Panc1 (cell line): ENCODE measurements around the gene DLG5.

Source experiments
- POLR2AphosphoS5 ChIP-seq: IDR thresholded peaks from 2 replicates; pipeline ENCODE4 v1.6.1; 2012; ENCODE audit warnings: mild to moderate bottlenecking, low read depth, low read length, moderate library complexity
- TF ChIP-seq, protein P1 (sequence below): fragments of 450-650 bp; IDR thresholded peaks from 2 replicates; pipeline ENCODE4 v1.5.1; 2017; ENCODE audit warnings: mild to moderate bottlenecking

DNA sequence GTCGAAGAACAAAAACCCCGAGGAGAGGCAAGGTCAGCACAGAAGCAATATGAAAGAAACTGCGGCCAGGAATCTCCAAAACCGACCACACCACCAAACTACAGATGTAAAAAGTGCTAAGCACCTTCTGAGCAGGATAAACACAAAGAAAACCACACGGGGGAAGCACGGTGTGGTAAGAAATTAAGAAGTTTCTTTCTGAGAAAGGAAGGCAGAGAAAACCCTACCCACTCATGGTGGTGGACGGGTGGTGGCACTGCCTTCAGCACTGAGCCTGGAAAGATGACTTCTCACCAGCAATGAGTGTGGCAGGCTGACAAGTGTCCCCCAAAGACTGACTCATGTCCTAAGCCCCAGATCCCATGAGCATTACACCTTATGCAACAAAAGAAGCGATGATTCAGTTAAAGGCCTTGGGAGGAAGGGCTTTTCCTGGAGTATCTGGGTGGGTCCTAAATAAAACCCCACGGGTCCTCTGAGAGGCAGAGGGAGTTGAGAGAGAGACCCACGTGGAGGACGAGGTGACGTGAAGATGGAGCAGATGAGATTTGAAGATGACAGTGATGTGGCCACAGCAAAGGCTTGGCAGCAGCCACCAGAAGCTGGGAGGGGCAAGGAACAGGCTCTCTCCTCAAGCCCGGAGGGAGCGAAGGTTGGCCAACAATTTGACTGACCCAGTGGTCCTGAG, 124.9 kb downstream of the DLG5 start:
- TF ChIP-seq POLR2AphosphoS5 = no peak
- TF ChIP-seq, protein P1, sequence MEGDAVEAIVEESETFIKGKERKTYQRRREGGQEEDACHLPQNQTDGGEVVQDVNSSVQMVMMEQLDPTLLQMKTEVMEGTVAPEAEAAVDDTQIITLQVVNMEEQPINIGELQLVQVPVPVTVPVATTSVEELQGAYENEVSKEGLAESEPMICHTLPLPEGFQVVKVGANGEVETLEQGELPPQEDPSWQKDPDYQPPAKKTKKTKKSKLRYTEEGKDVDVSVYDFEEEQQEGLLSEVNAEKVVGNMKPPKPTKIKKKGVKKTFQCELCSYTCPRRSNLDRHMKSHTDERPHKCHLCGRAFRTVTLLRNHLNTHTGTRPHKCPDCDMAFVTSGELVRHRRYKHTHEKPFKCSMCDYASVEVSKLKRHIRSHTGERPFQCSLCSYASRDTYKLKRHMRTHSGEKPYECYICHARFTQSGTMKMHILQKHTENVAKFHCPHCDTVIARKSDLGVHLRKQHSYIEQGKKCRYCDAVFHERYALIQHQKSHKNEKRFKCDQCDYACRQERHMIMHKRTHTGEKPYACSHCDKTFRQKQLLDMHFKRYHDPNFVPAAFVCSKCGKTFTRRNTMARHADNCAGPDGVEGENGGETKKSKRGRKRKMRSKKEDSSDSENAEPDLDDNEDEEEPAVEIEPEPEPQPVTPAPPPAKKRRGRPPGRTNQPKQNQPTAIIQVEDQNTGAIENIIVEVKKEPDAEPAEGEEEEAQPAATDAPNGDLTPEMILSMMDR = no peak
